AG04450 (cell line): ENCODE data around the gene PDHX. TPM values are rescaled to one million over a fixed set of nuclear protein-coding genes. Genes with fewer than 3 reads are reported as not detected.

Experiments
- CTCF ChIA-PET: fragments of 300-600, 350-600 bp; formaldehyde crosslinking; extraction: SDS; loops from one replicate; lab custom pipeline; 2022; ENCODE audit warnings: antibody characterized with exemption, inconsistent platforms; lab: Charles Lee
- POLR2A ChIA-PET: fragments of 350-600 bp; formaldehyde crosslinking; extraction: SDS; loops from one replicate; lab custom pipeline; 2021; ENCODE audit warnings: antibody characterized with exemption, inconsistent platforms; lab: Yijun Ruan, JAX
- DNase-seq: peaks from one replicate; pipeline ENCODE4 v3.0.0-alpha.2; 2011; ENCODE audit warnings: low read depth, low spot score
- H3K27ac ChIP-seq: one replicate; pipeline ENCODE4 v1.5.1; 2012; ENCODE audit warnings: low read depth, low read length, control low read depth
- H3K27me3 ChIP-seq: one replicate; pipeline ENCODE4 v1.6.0; 2012; ENCODE audit warnings: low read length; ENCODE audit not compliant: control insufficient read depth, insufficient read depth
- H3K4me3 ChIP-seq: 2 replicates; pipeline ENCODE4 v1.5.1; 2011; ENCODE audit warnings: mild to moderate bottlenecking, low read depth, low read length, control low read depth
- H3K9me3 ChIP-seq: 2 replicates; pipeline ENCODE4 v1.5.1; 2012; ENCODE audit warnings: low read length; ENCODE audit not compliant: control insufficient read depth, insufficient read depth
- polyA plus RNA-seq: library from polyadenylated mRNA; depleted of rRNA; stranded (reverse); fragments of >200 nt; gene quantifications from 2 replicates; pipeline ENCODE4 v1.2.3, GENCODE V29; 2011
- TF ChIP-seq, protein P1 (sequence below): IDR thresholded peaks from 2 replicates; pipeline ENCODE4 v1.5.1; 2011; ENCODE audit warnings: low read depth, low read length, control low read depth, inconsistent platforms

PDHX gene
- polyA plus RNA-seq, 1 experiment = 68.8 TPM

DNA sequence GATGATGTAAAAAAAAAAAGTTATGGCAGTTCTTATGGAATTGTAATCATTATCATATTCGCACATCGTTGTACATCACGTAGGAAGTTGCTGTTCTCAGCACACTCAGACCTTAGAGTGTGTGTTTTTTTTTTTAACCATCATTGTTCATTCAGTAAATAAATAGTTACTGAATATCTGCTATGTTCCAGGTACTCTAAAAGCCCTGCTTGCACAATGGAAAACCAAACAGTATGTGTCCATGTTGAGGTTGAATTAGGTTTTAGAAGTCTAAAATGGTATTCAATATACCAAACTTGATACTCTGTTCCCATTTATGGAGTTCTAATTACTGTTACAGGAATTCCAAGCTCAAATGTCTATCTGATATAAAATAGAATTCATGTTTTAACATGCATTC, 41.2 kb downstream of the PDHX start:
- no peaks in the 10 kb centered on the region for H3K9me3 ChIP-seq
- no peaks in the 10 kb centered on the region for H3K27me3 ChIP-seq
- H3K4me3 ChIP-seq = no peak overlapping the region
- no peak for DNase-seq
- no peak overlapping the region for H3K27ac ChIP-seq
- CTCF ChIA-PET = interaction anchor here (1.2 kb wide), 1 partner anchor 31 kb away, joined by 3 read pairs; no protein-coding TSS in a partner anchor
- POLR2A ChIA-PET = no interaction called here
- TF ChIP-seq, protein P1, sequence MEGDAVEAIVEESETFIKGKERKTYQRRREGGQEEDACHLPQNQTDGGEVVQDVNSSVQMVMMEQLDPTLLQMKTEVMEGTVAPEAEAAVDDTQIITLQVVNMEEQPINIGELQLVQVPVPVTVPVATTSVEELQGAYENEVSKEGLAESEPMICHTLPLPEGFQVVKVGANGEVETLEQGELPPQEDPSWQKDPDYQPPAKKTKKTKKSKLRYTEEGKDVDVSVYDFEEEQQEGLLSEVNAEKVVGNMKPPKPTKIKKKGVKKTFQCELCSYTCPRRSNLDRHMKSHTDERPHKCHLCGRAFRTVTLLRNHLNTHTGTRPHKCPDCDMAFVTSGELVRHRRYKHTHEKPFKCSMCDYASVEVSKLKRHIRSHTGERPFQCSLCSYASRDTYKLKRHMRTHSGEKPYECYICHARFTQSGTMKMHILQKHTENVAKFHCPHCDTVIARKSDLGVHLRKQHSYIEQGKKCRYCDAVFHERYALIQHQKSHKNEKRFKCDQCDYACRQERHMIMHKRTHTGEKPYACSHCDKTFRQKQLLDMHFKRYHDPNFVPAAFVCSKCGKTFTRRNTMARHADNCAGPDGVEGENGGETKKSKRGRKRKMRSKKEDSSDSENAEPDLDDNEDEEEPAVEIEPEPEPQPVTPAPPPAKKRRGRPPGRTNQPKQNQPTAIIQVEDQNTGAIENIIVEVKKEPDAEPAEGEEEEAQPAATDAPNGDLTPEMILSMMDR = no peak

DNA sequence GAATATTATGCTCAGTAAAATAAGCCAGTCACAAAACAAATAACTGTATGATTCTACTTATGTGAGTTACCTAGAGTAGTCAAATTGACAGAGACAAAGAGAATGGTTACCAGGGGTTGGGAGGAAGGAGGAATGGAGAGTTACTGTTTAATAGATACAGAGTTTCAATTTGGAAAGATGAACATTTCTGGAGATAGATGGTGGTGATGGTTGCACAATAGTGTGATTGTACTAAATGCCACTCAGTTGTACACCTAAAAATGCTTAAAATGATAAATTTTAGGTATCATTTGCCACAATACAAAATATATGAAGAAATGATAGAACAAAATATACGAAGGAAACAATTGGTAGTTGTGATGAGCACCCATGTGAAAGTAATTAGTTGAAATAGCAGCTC, 43.4 kb downstream of the PDHX start:
- Histone ChIP-seq H3K9me3 (no peaks in the 10 kb centered on the region), H3K4me3 (no peak overlapping the region), H3K27ac (no peak overlapping the region), H3K27me3 (no peaks in the 10 kb centered on the region)
- TF ChIP-seq, protein P1 = no peak
- POLR2A ChIA-PET = no interaction called here
- no peak for DNase-seq
- CTCF ChIA-PET = interaction anchor here (0.9 kb wide), 1 partner anchor 33 kb away, joined by 3 read pairs; no protein-coding TSS in a partner anchor

DNA sequence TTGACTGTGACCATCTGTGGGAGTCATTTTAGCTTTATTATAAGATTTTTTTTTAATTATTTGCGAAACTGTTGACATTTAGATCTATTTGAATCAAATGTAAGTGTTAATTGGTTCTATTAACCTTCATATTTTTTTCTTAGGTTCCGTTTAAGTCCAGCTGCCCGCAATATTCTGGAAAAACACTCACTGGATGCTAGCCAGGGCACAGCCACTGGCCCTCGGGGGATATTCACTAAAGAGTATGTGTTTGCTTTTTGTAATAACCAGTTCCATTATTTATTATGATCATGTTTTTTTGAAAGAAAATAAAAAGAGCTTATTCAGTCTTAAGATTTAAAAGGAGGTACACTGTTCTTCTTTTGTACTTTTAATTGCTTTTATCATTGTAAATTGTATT, 43.9 kb downstream of the PDHX start:
- H3K9me3 ChIP-seq = no peaks in the 10 kb centered on the region
- no peak for DNase-seq
- TF ChIP-seq, protein P1 = no peak
- CTCF ChIA-PET = interaction anchor here (0.9 kb wide), 1 partner anchor 34 kb away, joined by 3 read pairs; no protein-coding TSS in a partner anchor
- H3K4me3 ChIP-seq = no peak overlapping the region
- H3K27me3 ChIP-seq = no peaks in the 10 kb centered on the region
- POLR2A ChIA-PET = no interaction called here
- no peak overlapping the region for H3K27ac ChIP-seq

DNA sequence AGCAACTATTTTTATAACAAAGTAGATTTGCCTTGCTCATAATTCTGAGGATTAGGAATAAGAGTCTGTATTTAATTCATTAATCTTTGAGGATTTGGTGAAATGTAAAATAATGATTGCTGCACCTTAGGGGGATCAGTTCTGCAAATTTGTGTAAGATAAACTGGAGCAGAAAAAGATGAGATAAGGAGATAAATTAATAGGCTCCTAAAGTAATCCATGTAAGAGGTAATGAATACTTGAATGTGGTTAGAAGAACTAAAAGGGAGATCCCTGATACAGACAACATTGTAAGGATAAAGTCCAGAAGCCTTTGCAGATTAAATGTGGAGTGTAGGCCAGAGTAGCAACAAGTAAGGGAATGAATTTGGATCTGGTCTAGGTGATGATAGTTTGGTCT, 45.6 kb downstream of the PDHX start:
- Histone ChIP-seq H3K4me3 (no peak overlapping the region), H3K27me3 (no peaks in the 10 kb centered on the region), H3K9me3 (no peaks in the 10 kb centered on the region), H3K27ac (no peak overlapping the region)
- TF ChIP-seq, protein P1 = no peak
- no peak for DNase-seq
- POLR2A ChIA-PET = no interaction called here
- CTCF ChIA-PET = no interaction called here

DNA sequence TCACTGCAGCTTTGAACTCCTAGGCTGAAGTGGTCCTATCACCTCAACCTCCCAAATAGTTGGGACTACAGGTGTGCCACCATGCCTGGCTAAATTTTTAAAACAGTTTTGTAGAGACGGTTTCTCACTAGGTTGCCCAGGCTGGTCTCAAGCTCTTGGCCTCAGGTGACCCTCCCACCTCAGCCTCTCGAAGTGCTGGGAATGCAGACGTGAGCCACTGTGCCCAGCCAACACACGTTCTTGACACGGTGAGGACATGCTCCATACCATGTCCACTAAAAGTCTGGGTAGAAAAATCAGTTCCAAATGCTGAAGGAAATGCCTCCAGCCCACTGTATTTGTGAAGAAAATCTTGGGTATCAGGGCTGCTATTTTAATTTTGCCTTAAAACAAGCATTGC, 46.9 kb downstream of the PDHX start:
- Histone ChIP-seq H3K9me3 (no peaks in the 10 kb centered on the region), H3K27me3 (no peaks in the 10 kb centered on the region), H3K4me3 (no peak overlapping the region), H3K27ac (no peak overlapping the region)
- DNase-seq = no peak
- TF ChIP-seq, protein P1 = no peak
- ChIA-PET POLR2A (no interaction called here), CTCF (no interaction called here)
